ENCODE data around the gene PATJ.

PATJ gene

GRCh38 chr1:61732726-61733125 lies 9.6 kb upstream of the PATJ start:
- no peak overlapping the region for H2AK5ac ChIP-seq (ENCODE audit: low read length)
- no peak overlapping the region for H3K23ac ChIP-seq (ENCODE audit: low read length)
- H3K27me3 ChIP-seq (ENCODE audit: insufficient read depth, low read length), result no peaks in the 10 kb centered on the region
- H2AFZ ChIP-seq (ENCODE audit: insufficient read depth, low read length, poor library complexity), result no peak overlapping the region
- no peak overlapping the region for H4K12ac ChIP-seq (ENCODE audit: low read depth, low read length)
- no peak overlapping the region for H3K14ac ChIP-seq (ENCODE audit: low read length)
- H2BK12ac ChIP-seq (ENCODE audit: low read length), result no peak overlapping the region
- H3K79me2 ChIP-seq (ENCODE audit: control insufficient read depth, insufficient read depth, low read length, poor library complexity), result no peaks in the 10 kb centered on the region
- no peaks in the 10 kb centered on the region for H3K79me1 ChIP-seq (ENCODE audit: low read length)
- H3K27ac ChIP-seq (ENCODE audit: low read depth, low read length), result no peak overlapping the region
- no peak overlapping the region for H2BK5ac ChIP-seq (ENCODE audit: low read depth, low read length, poor library complexity)
- no peak overlapping the region for H2BK120ac ChIP-seq (ENCODE audit: insufficient read depth, low read length, poor library complexity)
- no peak overlapping the region for H3K4ac ChIP-seq (ENCODE audit: low read depth, low read length)
- H3K9me3 ChIP-seq (ENCODE audit: insufficient read depth, low read depth, low read length), result no peaks in the 10 kb centered on the region
- no peak overlapping the region for H3K9ac ChIP-seq (ENCODE audit: low read length)
- no peak for DNase-seq
- no peak overlapping the region for H3K18ac ChIP-seq (ENCODE audit: low read length)
- H3K36me3 ChIP-seq (ENCODE audit: control insufficient read depth in 1 of 2, insufficient read depth in 2 of 2, low read length in 2 of 2), result no peaks in the 10 kb centered on the region
- H4K8ac ChIP-seq (ENCODE audit: low read depth, low read length), result no peak overlapping the region
- no peaks in the 10 kb centered on the region for H3K4me1 ChIP-seq (ENCODE audit: control insufficient read depth in 1 of 2, insufficient read depth in 2 of 2, low read length in 2 of 2)
- WGBS (ENCODE audit: extremely low coverage, insufficient coverage, insufficient read length), result no CpG with 5 or more reads among the region's 3 CpGs
- H4K91ac ChIP-seq (ENCODE audit: low read depth, low read length), result no peak overlapping the region
- H3K4me3 ChIP-seq (ENCODE audit: low read depth, low read length), result no peak overlapping the region
- no peak overlapping the region for H3K4me2 ChIP-seq (ENCODE audit: low read length)

- peaks cover 11% of the 10 kb centered on the region for H3K79me2 ChIP-seq (ENCODE audit: control insufficient read depth, insufficient read depth, low read length, poor library complexity)
- peaks cover 12% of the 10 kb centered on the region for H3K79me1 ChIP-seq (ENCODE audit: low read length)
- no peak overlapping the region for H3K18ac ChIP-seq (ENCODE audit: low read length)
- H3K27me3 ChIP-seq (ENCODE audit: insufficient read depth, low read length), result no peaks in the 10 kb centered on the region
- no peaks in the 10 kb centered on the region for H3K9me3 ChIP-seq (ENCODE audit: insufficient read depth, low read depth, low read length)
- H4K91ac ChIP-seq (ENCODE audit: low read depth, low read length), result no peak overlapping the region
- H3K4me2 ChIP-seq (ENCODE audit: low read length), result peak overlapping the region; percentile 60
- no peak overlapping the region for H3K14ac ChIP-seq (ENCODE audit: low read length)
- H2BK5ac ChIP-seq (ENCODE audit: low read depth, low read length, poor library complexity), result no peak overlapping the region
- H2AFZ ChIP-seq (ENCODE audit: insufficient read depth, low read length, poor library complexity), result no peak overlapping the region
- peaks cover 9 to 11% of the 10 kb centered on the region in 2 experiments for H3K4me1 ChIP-seq (ENCODE audit: control insufficient read depth in 1 of 2, insufficient read depth in 2 of 2, low read length in 2 of 2)
- no peak overlapping the region for H3K4me3 ChIP-seq (ENCODE audit: low read depth, low read length)
- H4K12ac ChIP-seq (ENCODE audit: low read depth, low read length), result no peak overlapping the region
- no peak overlapping the region for H2BK120ac ChIP-seq (ENCODE audit: insufficient read depth, low read length, poor library complexity)
- H3K27ac ChIP-seq (ENCODE audit: low read depth, low read length), result no peak overlapping the region
- DNase-seq, result no peak
- no peak overlapping the region for H3K23ac ChIP-seq (ENCODE audit: low read length)
- no CpG with 5 or more reads among the region's 19 CpGs for WGBS (ENCODE audit: extremely low coverage, insufficient coverage, insufficient read length)
- H3K9ac ChIP-seq (ENCODE audit: low read length), result no peak overlapping the region
- H3K36me3 ChIP-seq (ENCODE audit: control insufficient read depth in 1 of 2, insufficient read depth in 2 of 2, low read length in 2 of 2), result no peaks in the 10 kb centered on the region
- no peak overlapping the region for H3K4ac ChIP-seq (ENCODE audit: low read depth, low read length)
- no peak overlapping the region for H2AK5ac ChIP-seq (ENCODE audit: low read length)
- H2BK12ac ChIP-seq (ENCODE audit: low read length), result peak overlapping the region; percentile 66
- H4K8ac ChIP-seq (ENCODE audit: low read depth, low read length), result no peak overlapping the region
These were observed 1.3 kb upstream of the PATJ start for GRCh38 chr1:61740751-61741700.

DNA sequence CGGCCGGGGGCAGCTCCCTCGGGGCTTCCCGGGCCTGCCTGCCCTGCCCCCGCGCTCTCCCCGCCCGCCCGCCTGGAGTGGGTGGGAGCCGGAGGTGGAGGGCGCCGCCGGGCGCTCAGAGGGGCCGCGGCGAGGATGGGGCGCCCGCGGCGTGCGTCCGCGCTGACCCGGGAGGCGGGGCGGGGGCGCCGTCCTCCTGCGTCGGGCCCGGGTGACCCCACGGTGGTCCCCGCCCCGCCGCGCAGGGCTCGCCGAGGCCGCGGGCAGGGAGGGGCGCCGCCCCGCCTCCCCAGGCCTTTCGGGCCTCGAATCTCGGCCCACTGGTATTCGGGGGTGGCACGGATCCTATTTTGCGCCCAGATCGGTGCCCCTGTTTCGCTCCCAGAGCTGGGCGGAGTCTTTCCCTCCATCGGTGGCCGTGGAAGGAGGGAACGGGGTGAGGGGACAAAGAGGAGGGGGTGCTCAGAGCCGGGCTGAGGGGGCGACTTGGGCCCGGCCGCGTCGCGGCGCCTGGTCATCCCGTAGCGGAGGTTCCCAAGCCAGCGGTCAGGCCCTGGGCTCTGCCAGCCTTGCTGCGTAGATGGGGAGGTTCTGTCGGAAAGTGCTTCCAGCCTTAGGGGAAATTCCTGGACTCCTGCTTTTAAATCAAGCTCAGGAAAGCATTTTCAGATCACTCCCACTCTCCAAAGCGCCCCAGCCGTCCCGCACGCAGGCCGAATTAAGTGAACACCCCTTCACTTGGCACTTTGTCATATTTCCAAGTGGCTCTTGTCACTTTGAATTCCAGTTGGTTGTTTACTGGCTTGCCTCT lies 545 bp downstream of the PATJ start:
- Histone ChIP-seq H3K4me2 (ENCODE audit: low read length) (peak overlapping the region; percentile 60), H3K9ac (ENCODE audit: low read length) (peak overlapping the region; percentile 70), H3K79me1 (ENCODE audit: low read length) (peaks cover 12% of the 10 kb centered on the region), H4K12ac (ENCODE audit: low read depth, low read length) (peak overlapping the region; percentile 91), H3K4me1 (ENCODE audit: control insufficient read depth in 1 of 2, insufficient read depth in 2 of 2, low read length in 2 of 2) (peaks cover 9 to 11% of the 10 kb centered on the region in 2 experiments), H4K91ac (ENCODE audit: low read depth, low read length) (peak overlapping the region; percentile 95), H3K27me3 (ENCODE audit: insufficient read depth, low read length) (no peaks in the 10 kb centered on the region), H2BK120ac (ENCODE audit: insufficient read depth, low read length, poor library complexity) (peak overlapping the region; percentile 82), H2AFZ (ENCODE audit: insufficient read depth, low read length, poor library complexity) (peak overlapping the region; percentile 90), H3K4me3 (ENCODE audit: low read depth, low read length) (peak overlapping the region; percentile 87), H3K18ac (ENCODE audit: low read length) (peak overlapping the region; percentile 97), H2BK12ac (ENCODE audit: low read length) (no peak overlapping the region), H3K14ac (ENCODE audit: low read length) (peak overlapping the region; percentile 90), H3K79me2 (ENCODE audit: control insufficient read depth, insufficient read depth, low read length, poor library complexity) (peaks cover 14% of the 10 kb centered on the region), H3K27ac (ENCODE audit: low read depth, low read length) (peak overlapping the region; percentile 96), H3K4ac (ENCODE audit: low read depth, low read length) (peak overlapping the region; percentile 90), H2AK5ac (ENCODE audit: low read length) (peak overlapping the region; percentile 60), H4K8ac (ENCODE audit: low read depth, low read length) (peak overlapping the region; percentile 86), H2BK5ac (ENCODE audit: low read depth, low read length, poor library complexity) (peak overlapping the region; percentile 96), H3K36me3 (ENCODE audit: control insufficient read depth in 1 of 2, insufficient read depth in 2 of 2, low read length in 2 of 2) (no peaks in the 10 kb centered on the region), H3K9me3 (ENCODE audit: insufficient read depth, low read depth, low read length) (no peaks in the 10 kb centered on the region), H3K23ac (ENCODE audit: low read length) (no peak overlapping the region)
- WGBS (ENCODE audit: extremely low coverage, insufficient coverage, insufficient read length), result no CpG with 5 or more reads among the region's 74 CpGs
- DNase-seq, result peak; percentile 50 to 54

GRCh38 chr1:61743431-61743705 lies 1.1 kb downstream of the PATJ start:
- no peak overlapping the region for H2AFZ ChIP-seq (ENCODE audit: insufficient read depth, low read length, poor library complexity)
- DNase-seq, result no peak
- H3K14ac ChIP-seq (ENCODE audit: low read length), result no peak overlapping the region
- peak overlapping the region; percentile 60 for H3K4me2 ChIP-seq (ENCODE audit: low read length)
- no peak overlapping the region for H3K9ac ChIP-seq (ENCODE audit: low read length)
- no CpG with 5 or more reads among the region's 5 CpGs for WGBS (ENCODE audit: extremely low coverage, insufficient coverage, insufficient read length)
- H2BK5ac ChIP-seq (ENCODE audit: low read depth, low read length, poor library complexity), result no peak overlapping the region
- H3K23ac ChIP-seq (ENCODE audit: low read length), result no peak overlapping the region
- H2BK12ac ChIP-seq (ENCODE audit: low read length), result no peak overlapping the region
- no peak overlapping the region for H2BK120ac ChIP-seq (ENCODE audit: insufficient read depth, low read length, poor library complexity)
- no peak overlapping the region for H4K8ac ChIP-seq (ENCODE audit: low read depth, low read length)
- peak overlapping the region; percentile 95 for H4K91ac ChIP-seq (ENCODE audit: low read depth, low read length)
- no peaks in the 10 kb centered on the region for H3K36me3 ChIP-seq (ENCODE audit: control insufficient read depth in 1 of 2, insufficient read depth in 2 of 2, low read length in 2 of 2)
- peaks cover 9 to 11% of the 10 kb centered on the region in 2 experiments for H3K4me1 ChIP-seq (ENCODE audit: control insufficient read depth in 1 of 2, insufficient read depth in 2 of 2, low read length in 2 of 2)
- H3K79me1 ChIP-seq (ENCODE audit: low read length), result peaks cover 12% of the 10 kb centered on the region
- H2AK5ac ChIP-seq (ENCODE audit: low read length), result no peak overlapping the region
- H3K4me3 ChIP-seq (ENCODE audit: low read depth, low read length), result peak overlapping the region; percentile 87
- H3K4ac ChIP-seq (ENCODE audit: low read depth, low read length), result peak overlapping the region; percentile 90
- no peaks in the 10 kb centered on the region for H3K27me3 ChIP-seq (ENCODE audit: insufficient read depth, low read length)
- no peak overlapping the region for H3K18ac ChIP-seq (ENCODE audit: low read length)
- peak overlapping the region; percentile 96 for H3K27ac ChIP-seq (ENCODE audit: low read depth, low read length)
- peaks cover 14% of the 10 kb centered on the region for H3K79me2 ChIP-seq (ENCODE audit: control insufficient read depth, insufficient read depth, low read length, poor library complexity)
- no peak overlapping the region for H4K12ac ChIP-seq (ENCODE audit: low read depth, low read length)
- H3K9me3 ChIP-seq (ENCODE audit: insufficient read depth, low read depth, low read length), result no peaks in the 10 kb centered on the region

Measured in trophoblast cell (in vitro differentiated cells and primary cell).